Activated B cell treated with CpG ODN at 0.5 μM for 24 hours (primary cell): ENCODE data around the gene GALNT8. TPM values are rescaled to one million over a fixed set of nuclear protein-coding genes. Genes with fewer than 3 reads are reported as not detected.

Source experiments
- ATAC-seq: fragments of 200-7000 bp; cut with Tn5 transposase; one replicate; pipeline ENCODE4 v1.10.0; 2021; ENCODE audit warnings: low read depth, mild to moderate bottlenecking, moderate library complexity
- CTCF ChIA-PET: fragments of 350-600 bp; sonication (Branson Sonifier 250); formaldehyde crosslinking; loops from one replicate; lab custom pipeline; 2021; ENCODE audit warnings: antibody characterized with exemption; lab: Charles Lee
- POLR2A ChIA-PET: fragments of 350-600 bp; sonication (Branson Sonifier 250); formaldehyde crosslinking; loops from one replicate; lab custom pipeline; 2021; ENCODE audit warnings: antibody characterized with exemption; lab: Charles Lee
- DNase-seq: peaks from one replicate; pipeline ENCODE4 v3.0.0; 2022
- H3K27ac Mint-ChIP-seq: one replicate; pipeline ENCODE4 v1.8.0; 2020; ENCODE audit warnings: mixed read lengths
- H3K27me3 Mint-ChIP-seq: one replicate; pipeline ENCODE4 v1.8.0; 2021; ENCODE audit warnings: mixed read lengths
- H3K36me3 Mint-ChIP-seq: one replicate; pipeline ENCODE4 v1.8.0; 2021; ENCODE audit warnings: low read depth, mixed read lengths
- H3K4me1 Mint-ChIP-seq: one replicate; pipeline ENCODE4 v1.8.0; 2021; ENCODE audit warnings: mixed read lengths
- H3K4me3 Mint-ChIP-seq: one replicate; pipeline ENCODE4 v1.8.0; 2020; ENCODE audit warnings: mild to moderate bottlenecking, mixed read lengths
- H3K9me3 Mint-ChIP-seq: one replicate; pipeline ENCODE4 v1.8.0; 2020; ENCODE audit warnings: mixed read lengths
- CTCF ChIP-seq: fragments of 200-600 bp; IDR thresholded peaks from one replicate; pipeline ENCODE4 v1.8.0; 2022; ENCODE audit warnings: antibody characterized with exemption, mild to moderate bottlenecking
- intact Hi-C: fragments of 100-400 bp; cut with micrococcal nuclease; formaldehyde crosslinking; loops from one replicate; pipeline ENCODE4 v1.15.1; 2024
- total RNA-seq: library from RNA; stranded (reverse); gene quantifications from 2 replicates; pipeline ENCODE4 v1.2.3, GENCODE V29; 2022

The GALNT8 gene
- total RNA-seq, 1 donor from 2014 or later, result 1.4 TPM

GRCh38 chr12:4771960-4772566 is 51.9 kb downstream of the GALNT8 start:
- H3K27ac Mint-ChIP-seq, result no peak overlapping the region

GRCh38 chr12:4775936-4776335 is 55.7 kb downstream of the GALNT8 start:
- POLR2A ChIA-PET, result no interaction called here
- ATAC-seq (no peak), DNase-seq (no peak)
- TF ChIP-seq CTCF, result no peak
- intact Hi-C loops, result no loop called here
- Mint-ChIP-seq H3K4me3 (no peak overlapping the region), H3K9me3 (no peaks in the 10 kb centered on the region), H3K27me3 (peaks cover 26% of the 10 kb centered on the region), H3K27ac (no peak overlapping the region), H3K36me3 (no peaks in the 10 kb centered on the region), H3K4me1 (no peaks in the 10 kb centered on the region)
- CTCF ChIA-PET, result no interaction called here

More at GRCh38 chr12:4771960-4772566, 51.9 kb downstream of the GALNT8 start:
- no peaks in the 10 kb centered on the region for H3K4me1 Mint-ChIP-seq
- no peaks in the 10 kb centered on the region for H3K9me3 Mint-ChIP-seq
- DNase-seq (no peak), ATAC-seq (no peak)
- H3K4me3 Mint-ChIP-seq, result no peak overlapping the region
- ChIA-PET POLR2A (no interaction called here), CTCF (no interaction called here)
- peaks cover 19% of the 10 kb centered on the region for H3K27me3 Mint-ChIP-seq
- no peaks in the 10 kb centered on the region for H3K36me3 Mint-ChIP-seq
- intact Hi-C loops, result no loop called here
- no peak for TF ChIP-seq CTCF

GRCh38 chr12:4779749-4780148 is 59.5 kb downstream of the GALNT8 start:
- no peak for TF ChIP-seq CTCF
- peaks cover 26% of the 10 kb centered on the region for H3K27me3 Mint-ChIP-seq
- POLR2A ChIA-PET, result no interaction called here
- DNase-seq (no peak), ATAC-seq (no peak)
- H3K36me3 Mint-ChIP-seq, result no peaks in the 10 kb centered on the region
- H3K9me3 Mint-ChIP-seq, result peaks cover 11% of the 10 kb centered on the region
- CTCF ChIA-PET, result no interaction called here
- intact Hi-C loops, result no loop called here
- no peak overlapping the region for H3K4me3 Mint-ChIP-seq
- H3K27ac Mint-ChIP-seq, result no peak overlapping the region
- H3K4me1 Mint-ChIP-seq, result no peaks in the 10 kb centered on the region

- TF ChIP-seq CTCF, result no peak
- DNase-seq (no peak), ATAC-seq (no peak)
- H3K27ac Mint-ChIP-seq, result no peak overlapping the region
- peaks cover 15% of the 10 kb centered on the region for H3K9me3 Mint-ChIP-seq
- H3K4me1 Mint-ChIP-seq, result no peaks in the 10 kb centered on the region
- no peaks in the 10 kb centered on the region for H3K36me3 Mint-ChIP-seq
- intact Hi-C loops, result no loop called here
- ChIA-PET CTCF (no interaction called here), POLR2A (no interaction called here)
- H3K4me3 Mint-ChIP-seq, result no peak overlapping the region
- peaks cover 35% of the 10 kb centered on the region for H3K27me3 Mint-ChIP-seq
Measured at GRCh38 chr12:4780641-4781611, 60.7 kb downstream of the GALNT8 start.

GRCh38 chr12:4784404-4785054 is 64.3 kb downstream of the GALNT8 start:
- H3K9me3 Mint-ChIP-seq, result peaks cover 15% of the 10 kb centered on the region
- ChIA-PET CTCF (no interaction called here), POLR2A (no interaction called here)
- DNase-seq, result no peak
- H3K36me3 Mint-ChIP-seq, result no peaks in the 10 kb centered on the region
- intact Hi-C loops, result no loop called here
- H3K4me3 Mint-ChIP-seq, result no peak overlapping the region
- H3K27me3 Mint-ChIP-seq, result peaks cover 37% of the 10 kb centered on the region
- no peaks in the 10 kb centered on the region for H3K4me1 Mint-ChIP-seq
- ATAC-seq, result no peak
- TF ChIP-seq CTCF, result no peak
- H3K27ac Mint-ChIP-seq, result no peak overlapping the region
